GM19372 (cell line): ENCODE data around the gene TMEM223.
"Not testable (repeated sequence)": the region's sequence is repeated elsewhere in the genome, so short reads cannot be mapped to it uniquely, and the experiment has no call there.

ENCODE experiments used
- ATAC-seq: cut with Tn5 transposase; IDR thresholded peaks from one replicate; pipeline ENCODE4 v1.9.1; 2021; ENCODE audit warnings: mild to moderate bottlenecking, low read depth, moderate library complexity; ENCODE audit not compliant: unreplicated experiment

TMEM223 gene

DNA sequence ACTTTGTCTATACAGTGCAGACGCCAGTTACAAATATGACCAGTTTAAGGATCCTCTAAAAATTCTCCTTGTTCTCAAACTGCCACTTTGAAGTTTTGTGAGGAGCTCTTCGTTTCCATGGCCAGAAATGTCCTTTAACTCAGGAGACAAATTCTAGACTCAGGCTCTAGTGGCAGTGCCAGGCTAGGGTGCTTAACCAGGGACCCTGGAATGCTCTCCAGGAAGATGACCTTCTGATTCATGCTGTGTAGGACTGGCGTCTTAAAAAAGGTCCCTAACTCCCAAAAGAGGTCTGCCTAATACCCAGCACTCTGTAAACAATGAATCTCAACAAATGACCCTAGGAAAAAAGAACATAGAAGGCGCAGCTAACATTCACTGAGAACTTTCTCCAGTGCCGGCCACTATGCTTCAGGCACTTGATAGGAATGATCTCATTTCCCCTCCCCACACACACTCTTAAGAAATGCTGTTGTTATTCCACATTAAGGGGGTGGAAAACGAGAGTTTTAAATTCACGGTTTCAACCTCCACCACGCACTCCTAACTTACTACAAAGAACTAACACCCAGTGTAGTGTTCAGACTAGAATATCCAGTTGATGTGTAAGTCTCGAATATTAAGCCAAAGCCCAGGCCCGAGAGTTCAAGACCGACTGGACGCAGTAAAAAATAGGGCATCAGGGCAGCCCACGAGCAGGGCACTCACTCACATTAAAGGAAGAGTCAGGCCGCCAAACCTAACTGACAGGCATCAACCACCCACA is 12.7 kb upstream of the TMEM223 start:
- ATAC-seq = no peak

DNA sequence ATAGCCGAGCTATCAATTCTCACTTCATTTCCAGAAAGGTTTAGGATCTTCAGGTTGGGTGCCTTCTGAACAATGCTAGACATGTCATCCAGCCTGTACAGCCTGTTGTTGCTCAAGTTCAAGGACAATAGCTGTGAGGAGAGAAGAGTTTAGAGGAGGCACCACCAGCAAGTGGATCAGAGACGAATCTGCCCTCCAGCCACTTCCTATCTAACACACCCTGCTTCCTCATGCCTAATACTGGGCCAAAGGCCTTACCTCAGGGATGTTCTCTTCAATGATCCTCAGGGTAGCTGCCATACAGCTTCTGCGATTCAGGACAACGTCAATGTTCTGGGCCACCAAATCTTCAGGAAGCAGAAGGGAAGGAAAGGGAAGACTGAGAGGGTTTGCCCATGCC is 9.3 kb upstream of the TMEM223 start:
- ATAC-seq = no peak

DNA sequence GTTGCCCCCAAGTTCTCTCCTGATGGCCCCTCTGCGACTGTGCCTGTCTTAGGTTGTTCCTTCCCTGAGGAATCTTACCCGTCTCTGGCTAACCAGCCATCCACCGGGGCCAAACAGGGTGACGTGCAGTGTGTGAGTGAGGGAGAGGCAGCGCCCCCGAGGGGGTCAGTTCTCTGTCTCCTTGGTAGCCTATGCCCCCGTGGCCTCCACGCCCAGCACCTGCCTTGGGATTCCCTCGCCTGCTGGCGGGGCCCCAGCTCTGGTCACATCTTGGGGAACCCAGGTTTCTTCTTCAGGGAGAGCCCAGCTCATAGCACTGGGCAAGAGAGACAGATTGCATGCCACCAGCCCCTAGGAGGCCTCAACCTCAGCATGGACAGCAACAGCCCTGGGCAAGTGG is 7.7 kb upstream of the TMEM223 start:
- no peak for ATAC-seq

DNA sequence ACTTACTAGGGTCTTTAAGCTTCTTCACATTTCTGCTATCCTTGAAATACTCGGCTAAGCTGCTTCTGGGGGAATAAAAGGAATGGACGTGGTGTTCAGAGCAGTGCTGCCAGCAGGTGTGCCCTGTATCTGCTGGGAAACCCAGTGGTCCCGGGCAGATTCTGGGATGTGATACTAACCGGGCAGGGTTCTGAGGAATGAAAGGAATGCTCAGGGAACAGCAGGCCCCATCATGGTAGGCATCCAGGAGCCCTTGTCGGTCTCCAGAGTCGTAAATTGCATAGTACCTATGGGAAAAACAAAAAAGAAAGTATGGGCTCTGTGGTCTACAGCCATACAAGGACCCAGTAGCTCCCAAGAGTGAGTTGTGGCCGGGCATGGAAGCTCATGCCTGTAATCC is 4.5 kb upstream of the TMEM223 start:
- ATAC-seq = no peak

DNA sequence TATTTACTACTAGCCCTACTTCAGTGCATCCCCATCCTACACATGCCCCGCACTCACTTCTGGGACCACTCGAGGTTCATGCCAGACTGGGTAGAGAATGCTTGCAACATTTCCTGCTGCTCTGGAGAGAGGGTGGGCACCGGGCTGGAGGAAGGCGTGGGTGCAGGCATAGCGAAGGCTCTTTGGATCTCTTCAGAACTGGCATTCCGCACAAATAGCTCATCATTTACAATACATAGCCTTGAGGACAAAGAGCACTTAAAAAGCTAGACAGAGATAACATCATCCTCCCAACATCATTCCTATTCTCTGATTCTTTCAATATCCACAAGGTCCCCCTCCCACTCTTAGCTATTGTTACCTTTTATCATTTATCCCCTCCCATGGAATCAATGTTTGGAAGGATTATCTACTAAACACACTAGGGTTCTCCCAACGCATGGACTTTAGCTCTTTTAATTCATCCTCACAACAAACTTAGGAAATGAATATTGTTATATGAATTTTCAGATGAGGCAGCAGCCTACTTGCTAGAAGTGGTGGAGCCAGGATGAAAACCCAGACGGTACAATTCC is 2.5 kb upstream of the TMEM223 start:
- no peak for ATAC-seq

DNA sequence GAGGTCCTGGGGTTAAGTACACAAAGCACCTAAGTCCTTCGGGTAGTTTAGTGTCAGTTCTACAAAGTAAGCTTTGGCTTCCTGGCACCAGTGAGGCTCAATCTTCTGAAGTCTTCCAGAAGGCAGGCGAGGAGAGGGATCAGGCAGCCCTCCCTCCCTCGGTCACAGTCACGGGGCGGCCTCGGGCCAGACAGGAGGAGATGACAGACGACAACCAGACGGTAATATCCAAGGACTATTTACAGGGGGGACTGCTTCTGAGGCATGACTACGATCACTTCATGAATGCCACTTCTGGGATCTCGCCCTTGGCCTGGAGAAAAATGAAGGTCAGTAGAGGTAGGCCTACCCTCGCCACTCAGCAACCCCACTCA is 383 bp upstream of the TMEM223 start:
- no peak for ATAC-seq

DNA sequence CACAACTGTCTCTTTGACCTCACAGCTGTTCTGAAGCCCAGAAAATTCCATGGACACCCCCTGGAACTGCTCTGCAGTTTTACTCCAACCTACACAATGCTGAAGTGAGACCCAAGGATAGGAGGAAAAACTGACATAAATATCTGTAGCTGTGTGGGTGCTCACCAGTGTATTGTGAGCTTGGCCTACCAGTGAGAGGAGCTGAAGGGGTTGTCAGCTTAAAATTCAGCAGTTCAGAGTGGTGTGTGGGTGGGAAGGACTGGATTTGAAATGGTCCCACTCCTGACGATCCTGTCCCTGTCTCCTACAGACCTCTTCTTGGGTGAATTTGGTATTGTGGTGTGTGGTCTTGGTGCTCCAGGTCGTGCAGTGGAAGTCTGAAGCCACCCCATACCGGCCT is 2.2 kb downstream of the TMEM223 start:
- ATAC-seq = no peak

DNA sequence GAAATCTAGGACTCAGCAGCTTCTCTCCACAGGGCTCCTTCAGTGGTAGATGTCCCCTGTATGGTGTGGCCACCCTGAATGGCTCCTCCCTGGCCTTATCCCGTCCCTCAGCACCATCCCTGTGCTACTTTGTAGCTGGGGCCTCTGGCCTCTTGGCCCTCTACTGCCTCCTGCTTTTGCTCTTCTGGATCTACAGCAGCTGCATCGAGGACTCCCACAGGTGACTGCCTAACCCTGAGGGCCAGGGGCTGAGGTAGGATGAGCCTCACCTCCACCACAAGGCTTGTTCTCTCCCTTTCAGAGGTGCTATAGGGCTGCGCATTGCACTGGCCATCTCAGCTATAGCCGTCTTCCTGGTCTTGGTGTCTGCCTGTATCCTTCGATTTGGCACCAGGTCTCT is 2.8 kb downstream of the TMEM223 start:
- no peak for ATAC-seq

DNA sequence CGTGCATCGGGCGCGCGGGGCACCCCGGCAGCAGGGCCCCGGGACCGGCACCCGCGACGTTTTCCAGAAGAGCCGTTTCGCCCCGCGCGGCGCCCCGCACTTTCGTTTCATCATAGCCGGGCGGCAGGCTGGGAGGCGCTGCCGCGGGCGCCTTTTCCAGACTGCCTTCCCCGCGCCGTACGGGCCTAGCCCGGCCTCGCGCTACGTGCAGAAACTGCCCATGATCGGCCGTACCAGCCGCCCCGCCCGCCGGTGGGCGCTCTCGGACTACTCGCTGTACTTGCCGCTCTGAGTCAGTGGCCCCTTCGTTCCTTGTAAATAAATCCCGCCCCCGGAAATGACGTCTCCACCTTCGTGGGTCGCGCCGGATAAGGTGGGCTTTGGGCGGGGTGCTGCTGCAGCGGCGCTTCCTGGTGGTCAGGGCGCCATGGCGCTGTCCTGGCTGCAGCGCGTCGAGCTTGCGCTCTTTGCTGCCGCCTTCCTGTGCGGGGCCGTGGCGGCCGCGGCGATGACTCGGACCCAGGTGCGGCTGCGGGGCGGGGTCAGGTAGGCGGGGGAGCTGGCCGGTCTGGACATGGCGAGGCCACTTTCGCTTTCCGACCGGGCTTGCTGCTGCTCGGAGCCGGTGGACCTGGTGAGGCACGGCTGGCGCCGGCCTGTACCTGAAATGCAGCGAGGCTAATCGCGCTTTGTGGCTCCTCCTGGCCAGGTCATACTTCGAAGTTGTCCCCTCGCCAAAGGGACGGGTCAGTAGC is 4.6 kb downstream of the TMEM223 start, which contains the start of gene TMEM179B:
Gene TMEM179B (plus strand): TSS at position 398 of the 755 bp plus-strand sequence. CDS start 30 bp downstream, at position 428.
- ATAC-seq = peak; percentile 59

DNA sequence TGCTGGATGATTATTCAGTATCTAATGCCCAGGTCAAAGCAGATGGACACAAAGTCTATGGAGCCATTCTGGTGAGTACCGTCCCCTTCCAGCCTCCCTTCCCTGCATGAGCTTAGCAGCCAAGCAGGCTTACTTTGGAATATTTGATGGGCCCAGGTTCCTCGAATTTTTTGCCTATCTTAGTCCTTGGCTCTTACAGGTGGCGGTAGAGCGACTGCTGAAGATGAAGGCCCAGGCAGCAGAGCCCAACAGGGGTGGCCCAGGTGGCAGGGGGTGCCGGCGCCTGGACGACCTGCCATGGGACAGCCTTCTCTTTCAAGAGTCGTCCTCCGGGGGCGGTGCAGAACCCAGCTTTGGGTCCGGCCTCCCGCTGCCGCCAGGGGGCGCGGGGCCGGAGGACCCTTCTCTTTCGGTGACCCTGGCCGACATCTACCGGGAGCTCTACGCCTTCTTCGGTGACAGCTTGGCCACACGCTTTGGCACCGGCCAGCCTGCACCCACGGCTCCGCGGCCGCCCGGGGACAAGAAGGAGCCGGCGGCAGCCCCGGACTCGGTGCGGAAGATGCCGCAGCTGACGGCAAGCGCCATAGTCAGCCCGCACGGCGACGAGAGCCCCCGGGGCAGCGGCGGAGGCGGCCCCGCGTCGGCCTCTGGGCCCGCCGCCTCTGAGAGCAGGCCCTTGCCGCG is 5.3 kb downstream of the TMEM223 start:
- ATAC-seq = peak; percentile 66

DNA sequence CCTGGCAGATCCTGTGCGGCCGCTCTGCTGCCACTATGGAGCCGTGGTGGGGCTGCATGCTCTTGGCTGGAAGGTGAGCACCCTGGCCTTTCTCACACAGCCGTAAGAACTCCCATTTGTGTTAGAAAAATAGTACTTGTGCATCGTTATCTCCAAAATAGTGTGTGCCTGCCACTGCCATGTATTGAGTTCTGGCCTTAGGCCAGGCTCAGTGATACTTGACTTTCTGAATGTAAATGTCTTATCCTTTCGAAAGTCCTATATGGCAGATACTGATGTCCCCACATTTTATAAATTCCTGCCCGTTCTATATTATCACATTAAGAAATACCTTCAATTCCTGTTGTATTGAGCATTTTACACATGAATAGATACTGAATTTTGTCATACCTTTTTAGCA is 9.1 kb downstream of the TMEM223 start:
- no peak for ATAC-seq

DNA sequence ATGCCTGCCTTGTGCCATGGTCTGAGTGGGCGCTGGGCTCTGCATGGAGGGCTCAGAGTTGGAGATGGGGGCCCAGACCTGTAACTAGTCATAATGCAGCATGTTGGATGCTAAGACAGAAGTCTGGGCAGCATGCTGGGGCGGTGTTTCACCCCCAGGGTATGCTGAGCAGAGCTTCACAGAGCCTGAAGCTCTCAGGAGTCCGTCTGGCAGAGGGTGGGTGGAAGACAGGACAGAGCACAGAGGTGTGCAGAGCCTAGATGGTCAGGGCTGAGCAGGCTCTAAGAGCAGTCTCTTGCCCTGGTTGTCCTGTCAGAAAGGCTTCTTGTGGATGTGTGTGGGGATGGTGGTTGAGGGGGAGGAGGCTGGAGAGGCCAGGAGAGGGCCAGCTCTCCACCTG is 13.4 kb downstream of the TMEM223 start:
- ATAC-seq = no peak

DNA sequence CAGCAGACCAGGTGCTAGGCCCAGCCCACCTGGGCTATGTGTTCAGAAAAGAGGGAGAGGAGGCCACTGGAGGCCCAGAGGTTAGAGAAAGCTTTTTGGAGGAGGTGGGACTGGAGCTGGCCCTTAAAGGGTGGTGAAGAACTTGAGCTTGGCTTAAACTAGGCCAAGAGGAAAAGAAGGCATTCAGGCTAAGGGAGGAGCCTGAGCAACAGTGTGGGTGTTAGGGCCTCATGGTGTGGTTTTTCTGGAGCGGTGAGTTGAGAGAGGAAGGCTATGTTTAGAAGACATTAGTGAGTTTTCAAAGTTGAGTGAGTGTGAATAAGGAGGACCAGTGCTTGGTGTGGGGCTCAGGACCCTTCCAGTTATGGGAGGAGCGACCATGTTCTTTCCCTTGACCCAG is 14.4 kb downstream of the TMEM223 start:
- no peak for ATAC-seq

DNA sequence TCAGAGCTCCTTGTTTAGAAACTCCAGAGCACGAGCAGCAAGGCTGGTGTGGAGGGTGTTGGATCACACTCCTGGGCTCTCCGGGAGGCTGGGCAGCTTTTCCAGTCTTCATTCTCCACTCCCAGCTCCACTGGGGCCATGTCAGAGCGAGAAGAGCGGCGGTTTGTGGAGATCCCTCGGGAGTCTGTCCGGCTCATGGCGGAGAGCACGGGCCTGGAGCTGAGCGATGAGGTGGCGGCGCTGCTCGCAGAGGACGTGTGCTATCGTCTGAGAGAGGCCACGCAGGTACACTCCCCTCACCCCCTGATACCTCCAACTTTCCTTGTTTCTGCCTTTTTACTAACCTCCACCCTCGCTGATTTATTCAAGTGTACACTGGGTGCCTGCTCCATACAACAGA is 16.2 kb downstream of the TMEM223 start:
- no peak for ATAC-seq

DNA sequence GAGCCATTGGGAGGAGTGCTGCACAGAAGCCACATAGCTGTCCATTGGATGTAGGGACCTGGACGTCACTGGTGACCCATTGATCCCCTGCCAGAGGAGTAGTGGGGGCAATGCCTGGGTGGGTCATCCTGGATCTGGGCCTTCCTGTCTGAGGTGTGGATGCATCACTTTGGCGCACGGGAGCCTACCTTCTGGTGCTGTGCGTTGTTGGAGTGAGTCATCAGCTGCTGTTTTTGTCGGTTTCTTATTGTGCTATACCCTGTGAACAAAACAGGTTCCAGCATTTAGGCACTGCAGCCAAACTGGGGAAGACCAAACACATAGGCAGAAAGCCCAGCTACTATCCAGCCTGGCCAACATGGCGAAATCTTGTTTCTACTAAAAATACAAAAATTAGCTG is 17.4 kb downstream of the TMEM223 start:
- ATAC-seq = no peak

DNA sequence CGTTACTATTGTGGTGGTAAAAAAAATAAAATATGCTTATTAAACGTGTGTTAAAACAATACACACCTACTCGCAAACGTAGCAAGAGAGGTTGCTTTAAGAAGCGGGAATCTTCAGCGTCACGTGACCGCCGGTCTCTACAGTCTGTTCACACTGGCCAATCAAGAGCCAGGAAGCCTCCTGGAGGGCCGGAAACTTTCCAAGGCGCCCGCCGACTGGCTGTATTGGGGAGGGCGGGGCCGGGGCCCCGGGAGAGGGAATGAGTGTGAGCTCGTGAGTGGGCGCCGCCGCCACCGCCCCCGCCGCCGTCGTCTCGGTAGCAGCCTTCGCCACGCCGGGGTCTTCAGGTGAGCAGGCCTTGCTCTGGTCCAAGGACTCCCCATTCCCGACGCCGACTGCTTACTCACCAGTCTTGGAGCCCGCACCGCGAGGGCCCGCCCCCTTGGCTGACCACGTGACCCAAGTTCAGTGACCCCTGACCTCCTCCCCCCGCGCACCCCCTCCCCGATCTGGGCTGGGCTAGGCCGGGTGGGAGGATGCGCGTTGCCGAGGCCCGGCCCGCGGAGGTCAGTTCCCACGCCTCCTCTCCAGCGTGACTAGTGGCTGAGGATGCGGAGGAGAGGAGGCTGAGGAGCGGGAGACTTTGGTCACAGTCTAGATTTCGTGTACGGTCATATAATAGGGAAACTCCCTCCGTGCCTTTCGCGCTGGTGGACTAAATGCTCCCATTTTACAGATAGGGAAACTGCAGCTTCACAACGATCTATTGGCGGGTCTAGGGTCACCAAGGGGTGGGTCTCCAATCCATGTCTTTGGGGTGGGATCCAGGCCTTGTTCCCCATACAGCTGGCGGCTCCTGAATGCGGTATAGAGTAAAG is 20.4 kb downstream of the TMEM223 start, which contains the start of gene TAF6L:
Gene TAF6L (plus strand): TSS at position 253 of the 878 bp plus-strand sequence. CDS start 4,388 bp downstream, outside the sequence.
- peak; percentile 79 for ATAC-seq

DNA sequence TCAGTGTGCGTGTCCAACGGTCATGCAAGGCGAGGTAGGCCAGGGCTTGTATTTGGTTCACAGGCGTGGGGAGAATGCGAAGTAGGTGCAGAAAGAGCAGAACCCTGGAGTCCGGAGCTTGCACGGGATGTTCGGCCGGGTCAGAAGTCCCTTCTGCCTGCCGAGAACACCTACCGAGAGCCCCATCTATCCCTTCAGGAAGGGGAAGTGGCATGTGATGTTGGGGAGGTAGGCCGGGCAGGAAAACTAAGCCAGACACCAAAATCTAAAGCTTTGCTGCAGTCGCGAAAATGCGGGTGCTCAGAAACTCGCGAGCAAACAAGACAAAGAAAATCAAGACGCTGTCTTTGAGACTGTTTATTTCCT is 21.0 kb downstream of the TMEM223 start:
- ATAC-seq = peak; percentile 2

DNA sequence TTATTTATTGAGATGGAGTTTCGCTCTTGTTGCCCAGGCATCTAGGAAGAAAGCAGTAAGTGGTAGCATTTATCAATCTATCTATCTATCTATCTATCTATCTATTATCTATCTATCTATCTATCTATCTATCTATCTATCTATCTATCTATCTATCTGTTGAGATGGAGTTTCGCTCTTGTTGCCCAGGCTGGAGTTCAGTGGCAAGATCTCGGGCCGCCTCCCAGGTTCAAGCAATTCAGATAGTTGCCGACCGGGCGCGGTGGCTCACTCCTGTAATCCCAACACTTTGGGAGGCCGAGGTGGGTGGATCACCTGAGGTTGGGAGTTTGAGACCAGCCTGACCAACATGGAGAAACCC is 31.0 kb downstream of the TMEM223 start:
- ATAC-seq = not testable (repeated sequence)

DNA sequence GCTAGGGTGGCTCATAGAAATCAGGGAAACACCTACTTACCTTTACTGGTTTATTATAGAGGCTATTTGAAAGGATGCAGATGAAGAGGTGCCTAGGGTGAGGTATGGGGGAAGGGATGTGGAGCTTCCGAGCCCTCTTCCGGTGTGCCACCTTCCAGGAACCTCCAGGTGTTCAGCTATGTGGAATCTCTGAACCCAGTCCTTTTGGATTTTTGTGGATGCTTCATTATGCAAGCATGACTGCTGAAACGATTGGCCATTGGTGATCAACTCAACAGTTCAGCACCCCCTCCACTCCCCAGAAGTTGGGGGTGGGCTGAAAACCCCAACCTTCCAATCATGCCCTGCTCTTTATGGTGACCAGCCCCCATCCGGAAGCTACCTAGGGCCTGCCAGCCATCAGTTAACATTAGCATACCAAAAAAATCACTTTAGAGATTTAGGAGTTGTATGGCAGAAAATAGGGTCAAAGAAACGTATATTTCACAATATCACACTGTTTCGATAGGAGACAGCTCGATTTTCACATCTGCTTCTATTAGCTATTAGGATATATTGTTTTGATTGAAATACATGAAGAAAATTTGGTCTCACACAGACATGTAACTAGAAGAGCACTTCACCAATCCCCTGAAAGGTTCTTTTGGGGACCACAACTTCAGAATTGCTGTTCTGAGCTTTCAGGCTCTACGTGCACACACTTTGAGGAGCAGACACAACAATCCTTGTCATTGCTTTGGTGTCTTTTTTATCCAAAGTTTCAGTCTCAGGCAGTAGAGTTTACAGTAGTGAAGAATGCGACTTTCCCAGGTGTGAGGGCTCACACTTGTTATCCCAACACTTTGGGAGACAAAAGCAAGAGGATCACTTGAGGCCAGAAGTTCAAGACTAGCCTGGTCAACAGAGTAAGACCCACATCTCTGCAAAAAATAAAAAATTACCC is 33.7 kb downstream of the TMEM223 start:
- no peak for ATAC-seq
